IgD-negative memory B cell (primary cell): Measurements from ENCODE around the gene PADI4. TPM values are rescaled to one million over a fixed set of nuclear protein-coding genes. Genes with fewer than 3 reads are reported as not detected.
A peak's percentile ranks its signal among the peaks of the same experiment; 100 is the strongest.
"Not testable (repeated sequence)": the region's sequence is repeated elsewhere in the genome, so short reads cannot be mapped to it uniquely, and the experiment has no call there.

Experiments used
- H3K27ac Mint-ChIP-seq, 3 donors: one replicate each; pipeline ENCODE4 v1.8.0; 2020 to 2022; ENCODE audit warnings: mild to moderate bottlenecking in 3 of 3, mixed read lengths in 3 of 3, moderate library complexity in 1 of 3
- H3K27me3 Mint-ChIP-seq: one replicate; pipeline ENCODE4 v1.8.0; 2021; ENCODE audit warnings: mixed read lengths
- H3K36me3 Mint-ChIP-seq: one replicate; pipeline ENCODE4 v1.8.0; 2020; ENCODE audit warnings: mild to moderate bottlenecking, mixed read lengths
- H3K4me1 Mint-ChIP-seq, 3 donors: one replicate each; pipeline ENCODE4 v1.8.0; 2020 to 2022; ENCODE audit warnings: mixed read lengths in 3 of 3, mild to moderate bottlenecking in 1 of 3
- H3K4me3 Mint-ChIP-seq, 4 donors: one replicate each; pipeline ENCODE4 v1.8.0; 2020 to 2022; ENCODE audit warnings: mild to moderate bottlenecking in 4 of 4, mixed read lengths in 4 of 4, moderate library complexity in 3 of 4
- H3K9me3 Mint-ChIP-seq, 3 donors: one replicate each; pipeline ENCODE4 v1.8.0; 2020 to 2021; ENCODE audit warnings: mixed read lengths in 3 of 3, mild to moderate bottlenecking in 1 of 3
- polyA plus RNA-seq: library from polyadenylated mRNA; unstranded; fragments of 300-500 nt; fragmentation: Illumina TruSeq; gene quantifications from one replicate; pipeline ENCODE4 v1.2.3, GENCODE V29; 2021

The PADI4 gene
- polyA plus RNA-seq, 1 donor from 2014 or later, result 0.73 TPM

GRCh38 chr1:17400725-17401341 is 92.8 kb downstream of the PADI4 start:
- no peak overlapping the region for H3K4me3 Mint-ChIP-seq
- no peaks in the 10 kb centered on the region for H3K9me3 Mint-ChIP-seq
- no peaks in the 10 kb centered on the region for H3K36me3 Mint-ChIP-seq
- H3K4me1 Mint-ChIP-seq, result peaks cover 0 to 2% (median 0%) of the 10 kb centered on the region in 3 donors
- H3K27ac Mint-ChIP-seq, result no peak overlapping the region
- H3K27me3 Mint-ChIP-seq, result no peaks in the 10 kb centered on the region

GRCh38 chr1:17401841-17402240 is 93.8 kb downstream of the PADI4 start:
- no peaks in the 10 kb centered on the region for H3K27me3 Mint-ChIP-seq
- no peak overlapping the region for H3K4me3 Mint-ChIP-seq
- peaks cover 0 to 2% (median 0%) of the 10 kb centered on the region in 3 donors for H3K4me1 Mint-ChIP-seq
- no peak overlapping the region for H3K27ac Mint-ChIP-seq
- no peaks in the 10 kb centered on the region for H3K36me3 Mint-ChIP-seq
- H3K9me3 Mint-ChIP-seq, result no peaks in the 10 kb centered on the region

GRCh38 chr1:17403081-17403480 is 95.1 kb downstream of the PADI4 start:
- Mint-ChIP-seq H3K4me3 (no peak overlapping the region), H3K27ac (no peak overlapping the region), H3K4me1 (peaks cover 0 to 2% (median 0%) of the 10 kb centered on the region in 3 donors), H3K27me3 (no peaks in the 10 kb centered on the region), H3K9me3 (no peaks in the 10 kb centered on the region), H3K36me3 (no peaks in the 10 kb centered on the region)

- Mint-ChIP-seq H3K36me3 (no peaks in the 10 kb centered on the region), H3K4me1 (peaks cover 0 to 2% (median 0%) of the 10 kb centered on the region in 3 donors), H3K27me3 (no peaks in the 10 kb centered on the region), H3K9me3 (no peaks in the 10 kb centered on the region), H3K4me3 (no peak overlapping the region), H3K27ac (no peak overlapping the region)
Observed at GRCh38 chr1:17404034-17404684, 96.2 kb downstream of the PADI4 start.

- Mint-ChIP-seq H3K27ac (no peak overlapping the region), H3K4me1 (peaks cover 0 to 2% (median 0%) of the 10 kb centered on the region in 3 donors), H3K36me3 (no peaks in the 10 kb centered on the region), H3K27me3 (no peaks in the 10 kb centered on the region), H3K4me3 (no peak overlapping the region), H3K9me3 (no peaks in the 10 kb centered on the region)
Observed at GRCh38 chr1:17404820-17405219, 96.8 kb downstream of the PADI4 start.

- H3K4me1 Mint-ChIP-seq, result peaks cover 0 to 2% (median 0%) of the 10 kb centered on the region in 3 donors
- no peaks in the 10 kb centered on the region for H3K27me3 Mint-ChIP-seq
- no peak overlapping the region for H3K27ac Mint-ChIP-seq
- no peak overlapping the region for H3K4me3 Mint-ChIP-seq
- peaks cover 1% of the 10 kb centered on the region for H3K36me3 Mint-ChIP-seq
- no peaks in the 10 kb centered on the region for H3K9me3 Mint-ChIP-seq
Observed at GRCh38 chr1:17405898-17406759, 98.1 kb downstream of the PADI4 start.

- not testable (repeated sequence) for H3K9me3 Mint-ChIP-seq, H3K4me1 Mint-ChIP-seq, H3K36me3 Mint-ChIP-seq, H3K27me3 Mint-ChIP-seq
- Mint-ChIP-seq H3K27ac (peak overlapping the region in 1 of 3 donors; percentile 73), H3K4me3 (peak overlapping the region in 1 of 4 donors; percentile 68)
Observed at GRCh38 chr1:17406760-17407475, 98.9 kb downstream of the PADI4 start.

- H3K36me3 Mint-ChIP-seq, H3K27ac Mint-ChIP-seq, H3K4me1 Mint-ChIP-seq, H3K9me3 Mint-ChIP-seq, H3K27me3 Mint-ChIP-seq: not testable (repeated sequence)
- peak overlapping the region in 1 of 4 donors; percentile 65 for H3K4me3 Mint-ChIP-seq
Observed at GRCh38 chr1:17407786-17408514, 100.0 kb downstream of the PADI4 start.

GRCh38 chr1:17409391-17409811 is 101.4 kb downstream of the PADI4 start:
- Mint-ChIP-seq H3K9me3 (no peaks in the 10 kb centered on the region), H3K27me3 (no peaks in the 10 kb centered on the region), H3K36me3 (peaks cover 1% of the 10 kb centered on the region), H3K4me1 (peaks cover 0 to 2% (median 0%) of the 10 kb centered on the region in 3 donors), H3K27ac (peak overlapping the region in 1 of 3 donors; percentile 35), H3K4me3 (no peak overlapping the region)

- H3K9me3 Mint-ChIP-seq, result no peaks in the 10 kb centered on the region
- H3K4me3 Mint-ChIP-seq, result no peak overlapping the region
- no peaks in the 10 kb centered on the region for H3K4me1 Mint-ChIP-seq
- peaks cover 5% of the 10 kb centered on the region for H3K36me3 Mint-ChIP-seq
- H3K27me3 Mint-ChIP-seq, result no peaks in the 10 kb centered on the region
- H3K27ac Mint-ChIP-seq, result no peak overlapping the region
Observed at GRCh38 chr1:17412093-17412870, 104.3 kb downstream of the PADI4 start.

Other genes with a start within 250 kb of the PADI4 start
- 0.10 TPM for gene PADI2, start 188.7 kb upstream of the PADI4 start, polyA plus RNA-seq
- not detected for gene PADI1, start 103.1 kb upstream of the PADI4 start, polyA plus RNA-seq
- gene PADI3, start 59.1 kb upstream of the PADI4 start, polyA plus RNA-seq, result not detected
- gene PADI6, start 64.0 kb downstream of the PADI4 start, polyA plus RNA-seq, result not detected
- 16.3 TPM for gene RCC2, start 131.5 kb downstream of the PADI4 start, polyA plus RNA-seq
- not detected for gene ARHGEF10L, start 231.5 kb downstream of the PADI4 start, polyA plus RNA-seq